GM12875 (cell line): Measurements from ENCODE around the gene IGF2BP2.

Experiments used
- H3K4me3 ChIP-seq: one replicate; pipeline ENCODE4 v1.5.1; 2011; ENCODE audit warnings: low read depth, low read length, control low read depth
- CTCF ChIP-seq: IDR thresholded peaks from 2 replicates; pipeline ENCODE4 v1.5.1; 2011; ENCODE audit warnings: low read depth, mild to moderate bottlenecking, control low read depth, inconsistent platforms, low read length, moderate library complexity, borderline replicate concordance; ENCODE audit not compliant: insufficient read depth

The IGF2BP2 gene

GRCh38 chr3:185726254-185726967, 98.4 kb downstream of the IGF2BP2 start:
- no peak overlapping the region for H3K4me3 ChIP-seq
- TF ChIP-seq CTCF: no peak

GRCh38 chr3:185724761-185725160, 100.1 kb downstream of the IGF2BP2 start:
- TF ChIP-seq CTCF: no peak
- no peak overlapping the region for H3K4me3 ChIP-seq

GRCh38 chr3:185724251-185724650, 100.6 kb downstream of the IGF2BP2 start:
- no peak for TF ChIP-seq CTCF
- H3K4me3 ChIP-seq: no peak overlapping the region

- no peak overlapping the region for H3K4me3 ChIP-seq
- TF ChIP-seq CTCF: no peak
These were observed 102.0 kb downstream of the IGF2BP2 start for GRCh38 chr3:185722881-185723280.

- H3K4me3 ChIP-seq: no peak overlapping the region
- TF ChIP-seq CTCF: no peak
These were observed 102.9 kb downstream of the IGF2BP2 start for GRCh38 chr3:185721970-185722369.

- TF ChIP-seq CTCF: no peak
- no peak overlapping the region for H3K4me3 ChIP-seq
These were observed 104.5 kb downstream of the IGF2BP2 start for GRCh38 chr3:185720326-185720725.
